Measurements from ENCODE around the gene DPAGT1. TPM values are rescaled to one million over a fixed set of nuclear protein-coding genes. Genes with fewer than 3 reads are reported as not detected.
A peak's percentile ranks its signal among the peaks of the same experiment; 100 is the strongest.

The DPAGT1 gene
- total and polyA plus RNA-seq, 2 experiments from 2014 or later: 37.2 to 52.6 TPM

DNA sequence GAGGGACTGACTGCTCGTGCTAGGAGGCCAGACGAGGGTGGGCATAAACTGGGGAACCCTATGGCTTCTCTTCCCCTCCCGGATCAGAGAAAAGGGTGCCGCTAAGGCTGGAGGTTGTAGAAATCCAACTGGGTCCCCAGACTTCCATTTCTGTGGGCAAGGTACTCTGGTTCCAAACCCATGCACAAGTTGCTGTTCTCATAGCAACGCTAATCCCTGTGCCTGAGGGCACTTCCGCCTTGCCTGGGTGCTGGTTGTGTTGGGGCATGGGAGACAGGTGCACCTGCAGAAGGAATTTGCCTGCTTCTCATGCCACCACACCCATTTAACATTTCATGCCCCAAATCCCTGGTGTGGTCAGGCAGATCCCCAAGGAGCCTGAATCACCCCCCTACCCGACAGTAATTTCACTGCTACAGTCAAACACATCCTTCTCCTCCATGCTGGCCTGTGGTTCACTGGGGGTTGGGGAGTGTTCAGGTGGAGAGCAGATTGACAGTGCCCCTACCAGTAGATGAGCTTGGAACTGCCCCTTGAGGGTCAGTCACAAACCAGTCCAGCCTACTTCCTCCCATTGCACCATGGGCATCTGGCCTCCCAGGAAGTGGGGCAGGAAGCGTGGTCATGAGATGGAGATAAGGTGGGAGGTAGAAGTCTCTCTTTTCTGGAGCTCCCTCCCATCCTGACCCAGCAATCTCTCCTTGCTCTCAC is 6.6 kb upstream of the DPAGT1 start (continued):
- TF ChIP-seq, protein P1, sequence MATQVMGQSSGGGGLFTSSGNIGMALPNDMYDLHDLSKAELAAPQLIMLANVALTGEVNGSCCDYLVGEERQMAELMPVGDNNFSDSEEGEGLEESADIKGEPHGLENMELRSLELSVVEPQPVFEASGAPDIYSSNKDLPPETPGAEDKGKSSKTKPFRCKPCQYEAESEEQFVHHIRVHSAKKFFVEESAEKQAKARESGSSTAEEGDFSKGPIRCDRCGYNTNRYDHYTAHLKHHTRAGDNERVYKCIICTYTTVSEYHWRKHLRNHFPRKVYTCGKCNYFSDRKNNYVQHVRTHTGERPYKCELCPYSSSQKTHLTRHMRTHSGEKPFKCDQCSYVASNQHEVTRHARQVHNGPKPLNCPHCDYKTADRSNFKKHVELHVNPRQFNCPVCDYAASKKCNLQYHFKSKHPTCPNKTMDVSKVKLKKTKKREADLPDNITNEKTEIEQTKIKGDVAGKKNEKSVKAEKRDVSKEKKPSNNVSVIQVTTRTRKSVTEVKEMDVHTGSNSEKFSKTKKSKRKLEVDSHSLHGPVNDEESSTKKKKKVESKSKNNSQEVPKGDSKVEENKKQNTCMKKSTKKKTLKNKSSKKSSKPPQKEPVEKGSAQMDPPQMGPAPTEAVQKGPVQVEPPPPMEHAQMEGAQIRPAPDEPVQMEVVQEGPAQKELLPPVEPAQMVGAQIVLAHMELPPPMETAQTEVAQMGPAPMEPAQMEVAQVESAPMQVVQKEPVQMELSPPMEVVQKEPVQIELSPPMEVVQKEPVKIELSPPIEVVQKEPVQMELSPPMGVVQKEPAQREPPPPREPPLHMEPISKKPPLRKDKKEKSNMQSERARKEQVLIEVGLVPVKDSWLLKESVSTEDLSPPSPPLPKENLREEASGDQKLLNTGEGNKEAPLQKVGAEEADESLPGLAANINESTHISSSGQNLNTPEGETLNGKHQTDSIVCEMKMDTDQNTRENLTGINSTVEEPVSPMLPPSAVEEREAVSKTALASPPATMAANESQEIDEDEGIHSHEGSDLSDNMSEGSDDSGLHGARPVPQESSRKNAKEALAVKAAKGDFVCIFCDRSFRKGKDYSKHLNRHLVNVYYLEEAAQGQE (IDR thresholded peaks at IDR 0.05; ENCODE audit: unreplicated experiment): no peak
- TF ChIP-seq, protein P2, sequence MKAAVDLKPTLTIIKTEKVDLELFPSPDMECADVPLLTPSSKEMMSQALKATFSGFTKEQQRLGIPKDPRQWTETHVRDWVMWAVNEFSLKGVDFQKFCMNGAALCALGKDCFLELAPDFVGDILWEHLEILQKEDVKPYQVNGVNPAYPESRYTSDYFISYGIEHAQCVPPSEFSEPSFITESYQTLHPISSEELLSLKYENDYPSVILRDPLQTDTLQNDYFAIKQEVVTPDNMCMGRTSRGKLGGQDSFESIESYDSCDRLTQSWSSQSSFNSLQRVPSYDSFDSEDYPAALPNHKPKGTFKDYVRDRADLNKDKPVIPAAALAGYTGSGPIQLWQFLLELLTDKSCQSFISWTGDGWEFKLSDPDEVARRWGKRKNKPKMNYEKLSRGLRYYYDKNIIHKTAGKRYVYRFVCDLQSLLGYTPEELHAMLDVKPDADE (IDR thresholded peaks at IDR 0.05): no peak
- TF ChIP-seq NANOG (IDR thresholded peaks at IDR 0.05; ENCODE audit: borderline replicate concordance): no peak
- TF ChIP-seq, protein P3, sequence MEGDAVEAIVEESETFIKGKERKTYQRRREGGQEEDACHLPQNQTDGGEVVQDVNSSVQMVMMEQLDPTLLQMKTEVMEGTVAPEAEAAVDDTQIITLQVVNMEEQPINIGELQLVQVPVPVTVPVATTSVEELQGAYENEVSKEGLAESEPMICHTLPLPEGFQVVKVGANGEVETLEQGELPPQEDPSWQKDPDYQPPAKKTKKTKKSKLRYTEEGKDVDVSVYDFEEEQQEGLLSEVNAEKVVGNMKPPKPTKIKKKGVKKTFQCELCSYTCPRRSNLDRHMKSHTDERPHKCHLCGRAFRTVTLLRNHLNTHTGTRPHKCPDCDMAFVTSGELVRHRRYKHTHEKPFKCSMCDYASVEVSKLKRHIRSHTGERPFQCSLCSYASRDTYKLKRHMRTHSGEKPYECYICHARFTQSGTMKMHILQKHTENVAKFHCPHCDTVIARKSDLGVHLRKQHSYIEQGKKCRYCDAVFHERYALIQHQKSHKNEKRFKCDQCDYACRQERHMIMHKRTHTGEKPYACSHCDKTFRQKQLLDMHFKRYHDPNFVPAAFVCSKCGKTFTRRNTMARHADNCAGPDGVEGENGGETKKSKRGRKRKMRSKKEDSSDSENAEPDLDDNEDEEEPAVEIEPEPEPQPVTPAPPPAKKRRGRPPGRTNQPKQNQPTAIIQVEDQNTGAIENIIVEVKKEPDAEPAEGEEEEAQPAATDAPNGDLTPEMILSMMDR (conservative IDR thresholded peaks at IDR 0.05; ENCODE audit: low read depth in 2 of 2): no peak
- TF ChIP-seq STAT1 (IDR thresholded peaks at IDR 0.05; ENCODE audit: unreplicated experiment): no peak
- TF ChIP-seq ZNF114 (CRISPR knock-in tag; IDR thresholded peaks at IDR 0.05): no peak

DNA sequence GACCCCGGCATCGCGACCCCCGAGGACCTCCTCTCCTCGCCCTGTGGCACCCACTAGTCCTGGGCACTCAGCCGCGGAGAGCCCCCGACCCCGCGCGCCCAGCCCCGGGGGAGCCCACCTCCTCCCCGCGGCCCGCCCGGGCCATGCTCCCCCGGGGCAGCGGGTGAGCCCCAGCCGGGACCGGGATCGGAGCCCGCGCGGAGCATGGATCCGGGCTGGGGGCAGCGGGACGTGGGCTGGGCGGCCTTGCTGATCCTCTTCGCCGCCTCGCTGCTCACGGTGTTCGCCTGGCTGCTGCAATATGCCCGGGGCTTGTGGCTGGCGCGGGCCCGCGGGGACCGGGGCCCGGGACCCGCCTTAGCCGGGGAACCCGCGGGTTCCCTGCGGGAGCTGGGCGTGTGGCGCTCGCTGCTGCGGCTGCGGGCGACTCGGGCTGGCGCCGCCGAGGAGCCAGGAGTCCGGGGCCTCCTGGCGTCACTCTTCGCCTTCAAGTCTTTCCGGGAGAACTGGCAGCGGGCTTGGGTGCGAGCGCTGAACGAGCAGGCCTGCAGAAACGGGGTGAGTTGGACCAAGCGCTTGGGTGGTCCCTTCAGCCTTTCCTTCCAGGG is 6.0 kb upstream of the DPAGT1 start:
- Histone ChIP-seq H4K20me1 (replicated peaks; ENCODE audit: insufficient read depth) (no peaks in the 10 kb centered on the region), H3K4me2 (peak overlapping the region; percentile 99), H3K27me3 (ENCODE audit: insufficient read depth) (peaks cover 20% of the 10 kb centered on the region), H3K79me2 (replicated peaks; ENCODE audit: insufficient read depth) (no peaks in the 10 kb centered on the region), H3F3A (replicated peaks; ENCODE audit: low read depth) (peaks cover 21% of the 10 kb centered on the region), H3K36me3 (ENCODE audit: insufficient read depth) (no peaks in the 10 kb centered on the region), H3K9me2 (ENCODE audit: insufficient read depth) (no peaks in the 10 kb centered on the region), H2AFZ (peak overlapping the region; percentile 89), H3K4me1 (ENCODE audit: insufficient read depth) (peaks cover 29% of the 10 kb centered on the region), H3K27ac (ENCODE audit: low read depth) (no peak overlapping the region), H3K4me3 (peak overlapping the region; percentile 84)
- Mint-ChIP-seq H3K4me1 (peaks cover 31% of the 10 kb centered on the region), H3K27me3 (ENCODE audit: insufficient read depth, low read depth, poor library complexity) (peaks cover 25% of the 10 kb centered on the region), H3K36me3 (ENCODE audit: low read depth) (no peaks in the 10 kb centered on the region; the same call in 2 of the 3 replicates), H3K4me3 (peak overlapping the region; percentile 83), H3K9me3 (no peaks in the 10 kb centered on the region), H3K27ac (no peak overlapping the region)
- DNase-seq (ENCODE audit: low spot score) (no peak), ATAC-seq (peak; percentile 31)
- TF ChIP-seq STAT1 (IDR thresholded peaks at IDR 0.05; ENCODE audit: unreplicated experiment) (no peak), CREB1 (CRISPR knock-in tag; IDR thresholded peaks at IDR 0.05; ENCODE audit: low read depth) (no peak), EZH2 (IDR thresholded peaks at IDR 0.05; ENCODE audit: low read depth, unreplicated experiment) (no peak)
- TF ChIP-seq, protein P2 (IDR thresholded peaks at IDR 0.05): no peak
- TF ChIP-seq, protein P4, sequence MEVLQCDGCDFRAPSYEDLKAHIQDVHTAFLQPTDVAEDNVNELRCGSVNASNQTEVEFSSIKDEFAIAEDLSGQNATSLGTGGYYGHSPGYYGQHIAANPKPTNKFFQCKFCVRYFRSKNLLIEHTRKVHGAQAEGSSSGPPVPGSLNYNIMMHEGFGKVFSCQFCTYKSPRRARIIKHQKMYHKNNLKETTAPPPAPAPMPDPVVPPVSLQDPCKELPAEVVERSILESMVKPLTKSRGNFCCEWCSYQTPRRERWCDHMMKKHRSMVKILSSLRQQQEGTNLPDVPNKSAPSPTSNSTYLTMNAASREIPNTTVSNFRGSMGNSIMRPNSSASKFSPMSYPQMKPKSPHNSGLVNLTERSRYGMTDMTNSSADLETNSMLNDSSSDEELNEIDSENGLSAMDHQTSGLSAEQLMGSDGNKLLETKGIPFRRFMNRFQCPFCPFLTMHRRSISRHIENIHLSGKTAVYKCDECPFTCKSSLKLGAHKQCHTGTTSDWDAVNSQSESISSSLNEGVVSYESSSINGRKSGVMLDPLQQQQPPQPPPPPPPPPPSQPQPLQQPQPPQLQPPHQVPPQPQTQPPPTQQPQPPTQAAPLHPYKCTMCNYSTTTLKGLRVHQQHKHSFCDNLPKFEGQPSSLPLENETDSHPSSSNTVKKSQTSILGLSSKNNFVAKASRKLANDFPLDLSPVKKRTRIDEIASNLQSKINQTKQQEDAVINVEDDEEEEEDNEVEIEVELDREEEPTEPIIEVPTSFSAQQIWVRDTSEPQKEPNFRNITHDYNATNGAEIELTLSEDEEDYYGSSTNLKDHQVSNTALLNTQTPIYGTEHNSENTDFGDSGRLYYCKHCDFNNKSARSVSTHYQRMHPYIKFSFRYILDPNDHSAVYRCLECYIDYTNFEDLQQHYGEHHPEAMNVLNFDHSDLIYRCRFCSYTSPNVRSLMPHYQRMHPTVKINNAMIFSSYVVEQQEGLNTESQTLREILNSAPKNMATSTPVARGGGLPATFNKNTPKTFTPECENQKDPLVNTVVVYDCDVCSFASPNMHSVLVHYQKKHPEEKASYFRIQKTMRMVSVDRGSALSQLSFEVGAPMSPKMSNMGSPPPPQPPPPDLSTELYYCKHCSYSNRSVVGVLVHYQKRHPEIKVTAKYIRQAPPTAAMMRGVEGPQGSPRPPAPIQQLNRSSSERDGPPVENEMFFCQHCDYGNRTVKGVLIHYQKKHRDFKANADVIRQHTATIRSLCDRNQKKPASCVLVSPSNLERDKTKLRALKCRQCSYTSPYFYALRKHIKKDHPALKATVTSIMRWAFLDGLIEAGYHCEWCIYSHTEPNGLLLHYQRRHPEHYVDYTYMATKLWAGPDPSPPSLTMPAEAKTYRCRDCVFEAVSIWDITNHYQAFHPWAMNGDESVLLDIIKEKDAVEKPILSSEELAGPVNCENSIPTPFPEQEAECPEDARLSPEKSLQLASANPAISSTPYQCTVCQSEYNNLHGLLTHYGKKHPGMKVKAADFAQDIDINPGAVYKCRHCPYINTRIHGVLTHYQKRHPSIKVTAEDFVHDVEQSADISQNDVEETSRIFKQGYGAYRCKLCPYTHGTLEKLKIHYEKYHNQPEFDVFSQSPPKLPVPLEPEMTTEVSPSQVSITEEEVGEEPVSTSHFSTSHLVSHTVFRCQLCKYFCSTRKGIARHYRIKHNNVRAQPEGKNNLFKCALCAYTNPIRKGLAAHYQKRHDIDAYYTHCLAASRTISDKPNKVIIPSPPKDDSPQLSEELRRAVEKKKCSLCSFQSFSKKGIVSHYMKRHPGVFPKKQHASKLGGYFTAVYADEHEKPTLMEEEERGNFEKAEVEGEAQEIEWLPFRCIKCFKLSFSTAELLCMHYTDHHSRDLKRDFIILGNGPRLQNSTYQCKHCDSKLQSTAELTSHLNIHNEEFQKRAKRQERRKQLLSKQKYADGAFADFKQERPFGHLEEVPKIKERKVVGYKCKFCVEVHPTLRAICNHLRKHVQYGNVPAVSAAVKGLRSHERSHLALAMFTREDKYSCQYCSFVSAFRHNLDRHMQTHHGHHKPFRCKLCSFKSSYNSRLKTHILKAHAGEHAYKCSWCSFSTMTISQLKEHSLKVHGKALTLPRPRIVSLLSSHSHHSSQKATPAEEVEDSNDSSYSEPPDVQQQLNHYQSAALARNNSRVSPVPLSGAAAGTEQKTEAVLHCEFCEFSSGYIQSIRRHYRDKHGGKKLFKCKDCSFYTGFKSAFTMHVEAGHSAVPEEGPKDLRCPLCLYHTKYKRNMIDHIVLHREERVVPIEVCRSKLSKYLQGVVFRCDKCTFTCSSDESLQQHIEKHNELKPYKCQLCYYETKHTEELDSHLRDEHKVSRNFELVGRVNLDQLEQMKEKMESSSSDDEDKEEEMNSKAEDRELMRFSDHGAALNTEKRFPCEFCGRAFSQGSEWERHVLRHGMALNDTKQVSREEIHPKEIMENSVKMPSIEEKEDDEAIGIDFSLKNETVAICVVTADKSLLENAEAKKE (CRISPR knock-in tag; IDR thresholded peaks at IDR 0.05): no peak

Data from GM23338 (cell line).